ENCODE measurements around the gene RIMBP3C. TPM values are rescaled to one million over a fixed set of nuclear protein-coding genes. Genes with fewer than 3 reads are reported as not detected.

Gene RIMBP3C
- total RNA-seq, 1 donor from 2014 or later = under 0.01 TPM

- no peak for DNase-seq (ENCODE audit: low read depth)
- H3K27me3 ChIP-seq (ENCODE audit: control insufficient read depth, insufficient read depth, low read length) = no peaks in the 10 kb centered on the region
- H3K36me3 ChIP-seq (ENCODE audit: control insufficient read depth, insufficient read depth, low read length) = peaks cover 17% of the 10 kb centered on the region
- H3K4me3 ChIP-seq (ENCODE audit: low read depth, low read length) = no peak overlapping the region
- no peak for TF ChIP-seq CTCF (IDR thresholded peaks at IDR 0.05; ENCODE audit: insufficient read depth, low read length, severe bottlenecking)
- no peak for FAIRE-seq
Measured at GRCh38 chr22:21592422-21592821, 41.2 kb upstream of the RIMBP3C start.

- DNase-seq (ENCODE audit: low read depth) (no peak), FAIRE-seq (no peak)
- peaks cover 17% of the 10 kb centered on the region for H3K36me3 ChIP-seq (ENCODE audit: control insufficient read depth, insufficient read depth, low read length)
- TF ChIP-seq CTCF (IDR thresholded peaks at IDR 0.05; ENCODE audit: insufficient read depth, low read length, severe bottlenecking) = no peak
- H3K4me3 ChIP-seq (ENCODE audit: low read depth, low read length) = no peak overlapping the region
- no peaks in the 10 kb centered on the region for H3K27me3 ChIP-seq (ENCODE audit: control insufficient read depth, insufficient read depth, low read length)
Measured at GRCh38 chr22:21591695-21592094, 40.4 kb upstream of the RIMBP3C start.

- no peaks in the 10 kb centered on the region for H3K27me3 ChIP-seq (ENCODE audit: control insufficient read depth, insufficient read depth, low read length)
- DNase-seq (ENCODE audit: low read depth) (no peak), FAIRE-seq (no peak)
- H3K4me3 ChIP-seq (ENCODE audit: low read depth, low read length) = no peak overlapping the region
- H3K36me3 ChIP-seq (ENCODE audit: control insufficient read depth, insufficient read depth, low read length) = peaks cover 17% of the 10 kb centered on the region
- no peak for TF ChIP-seq CTCF (IDR thresholded peaks at IDR 0.05; ENCODE audit: insufficient read depth, low read length, severe bottlenecking)
Measured at GRCh38 chr22:21590809-21591641, 39.8 kb upstream of the RIMBP3C start.

- DNase-seq (ENCODE audit: low read depth) = no peak
- H3K36me3 ChIP-seq (ENCODE audit: control insufficient read depth, insufficient read depth, low read length) = peaks cover 17% of the 10 kb centered on the region
- no peak for TF ChIP-seq CTCF (IDR thresholded peaks at IDR 0.05; ENCODE audit: insufficient read depth, low read length, severe bottlenecking)
- no peak overlapping the region for H3K4me3 ChIP-seq (ENCODE audit: low read depth, low read length)
- no peak for FAIRE-seq
- no peaks in the 10 kb centered on the region for H3K27me3 ChIP-seq (ENCODE audit: control insufficient read depth, insufficient read depth, low read length)
Measured at GRCh38 chr22:21589396-21589795, 38.1 kb upstream of the RIMBP3C start.

GRCh38 chr22:21587803-21588611, 36.7 kb upstream of the RIMBP3C start:
- H3K4me3 ChIP-seq (ENCODE audit: low read depth, low read length) = no peak overlapping the region
- no peaks in the 10 kb centered on the region for H3K27me3 ChIP-seq (ENCODE audit: control insufficient read depth, insufficient read depth, low read length)
- DNase-seq (ENCODE audit: low read depth) = no peak
- no peak for TF ChIP-seq CTCF (IDR thresholded peaks at IDR 0.05; ENCODE audit: insufficient read depth, low read length, severe bottlenecking)
- FAIRE-seq = no peak
- peaks cover 7% of the 10 kb centered on the region for H3K36me3 ChIP-seq (ENCODE audit: control insufficient read depth, insufficient read depth, low read length)

Measured in bronchial epithelial cell (primary cell).